ENCODE measurements around the gene ACADS.

Gene ACADS

GRCh38 chr12:120757226-120757742, 31.7 kb downstream of the ACADS start:
- Mint-ChIP-seq H3K27me3 (ENCODE audit: low read depth, poor library complexity) (peaks cover under 1% of the 10 kb centered on the region), H3K4me1 (peaks cover 39% of the 10 kb centered on the region), H3K36me3 (ENCODE audit: low read depth) (peaks cover 30% of the 10 kb centered on the region), H3K9me3 (peaks cover 21% of the 10 kb centered on the region), H3K4me3 (no peak overlapping the region), H3K27ac (no peak overlapping the region)
- no peak for TF ChIP-seq CTCF (IDR thresholded peaks at IDR 0.05)
- DNase-seq, result no peak

GRCh38 chr12:120757949-120758348, 32.3 kb downstream of the ACADS start:
- H3K36me3 Mint-ChIP-seq (ENCODE audit: low read depth), result peaks cover 30% of the 10 kb centered on the region
- no peak for TF ChIP-seq CTCF (IDR thresholded peaks at IDR 0.05)
- H3K4me3 Mint-ChIP-seq, result no peak overlapping the region
- no peak overlapping the region for H3K27ac Mint-ChIP-seq
- DNase-seq, result no peak
- peaks cover 21% of the 10 kb centered on the region for H3K9me3 Mint-ChIP-seq
- H3K4me1 Mint-ChIP-seq, result peaks cover 43% of the 10 kb centered on the region
- H3K27me3 Mint-ChIP-seq (ENCODE audit: low read depth, poor library complexity), result no peaks in the 10 kb centered on the region

GRCh38 chr12:120758798-120759590, 33.4 kb downstream of the ACADS start:
- H3K27me3 Mint-ChIP-seq (ENCODE audit: low read depth, poor library complexity), result no peaks in the 10 kb centered on the region
- no peak overlapping the region for H3K27ac Mint-ChIP-seq
- DNase-seq, result no peak
- TF ChIP-seq CTCF (IDR thresholded peaks at IDR 0.05), result no peak
- peaks cover 46% of the 10 kb centered on the region for H3K4me1 Mint-ChIP-seq
- no peak overlapping the region for H3K4me3 Mint-ChIP-seq
- H3K36me3 Mint-ChIP-seq (ENCODE audit: low read depth), result peaks cover 33% of the 10 kb centered on the region
- H3K9me3 Mint-ChIP-seq, result peaks cover 17% of the 10 kb centered on the region

- H3K27me3 Mint-ChIP-seq (ENCODE audit: low read depth, poor library complexity), result no peaks in the 10 kb centered on the region
- no peak for TF ChIP-seq CTCF (IDR thresholded peaks at IDR 0.05)
- peak overlapping the region; percentile 13 for H3K4me3 Mint-ChIP-seq
- peaks cover 41% of the 10 kb centered on the region for H3K36me3 Mint-ChIP-seq (ENCODE audit: low read depth)
- peaks cover 46% of the 10 kb centered on the region for H3K4me1 Mint-ChIP-seq
- H3K27ac Mint-ChIP-seq, result peak overlapping the region; percentile 97
- DNase-seq, result no peak
- peaks cover 13% of the 10 kb centered on the region for H3K9me3 Mint-ChIP-seq
These were observed 34.1 kb downstream of the ACADS start for GRCh38 chr12:120759591-120760348.

GRCh38 chr12:120760349-120761254, 35.0 kb downstream of the ACADS start:
- no peak for TF ChIP-seq CTCF (IDR thresholded peaks at IDR 0.05)
- Mint-ChIP-seq H3K36me3 (ENCODE audit: low read depth) (peaks cover 46% of the 10 kb centered on the region), H3K9me3 (peaks cover 4% of the 10 kb centered on the region), H3K27ac (peak overlapping the region; percentile 97), H3K4me3 (peak overlapping the region; percentile 20), H3K4me1 (peaks cover 46% of the 10 kb centered on the region), H3K27me3 (ENCODE audit: low read depth, poor library complexity) (no peaks in the 10 kb centered on the region)
- no peak for DNase-seq
